ENCODE data around the gene KRTAP10-2.

- TF ChIP-seq CTCF (IDR thresholded peaks at IDR 0.05): no peak
- TF ChIP-seq POLR2A (IDR thresholded peaks at IDR 0.05): no peak
- no peak for TF ChIP-seq POLR2AphosphoS5 (IDR thresholded peaks at IDR 0.05)
- no peak for TF ChIP-seq EP300 (IDR thresholded peaks at IDR 0.05)
Observed at GRCh38 chr21:44590311-44590721, 39.0 kb upstream of the KRTAP10-2 start.

Measured in sigmoid colon (tissue), 4 donors.